Measurements from ENCODE around the gene FOXRED1.
"Not testable (repeated sequence)": the region's sequence is repeated elsewhere in the genome, so short reads cannot be mapped to it uniquely, and the experiment has no call there.

The FOXRED1 gene

DNA sequence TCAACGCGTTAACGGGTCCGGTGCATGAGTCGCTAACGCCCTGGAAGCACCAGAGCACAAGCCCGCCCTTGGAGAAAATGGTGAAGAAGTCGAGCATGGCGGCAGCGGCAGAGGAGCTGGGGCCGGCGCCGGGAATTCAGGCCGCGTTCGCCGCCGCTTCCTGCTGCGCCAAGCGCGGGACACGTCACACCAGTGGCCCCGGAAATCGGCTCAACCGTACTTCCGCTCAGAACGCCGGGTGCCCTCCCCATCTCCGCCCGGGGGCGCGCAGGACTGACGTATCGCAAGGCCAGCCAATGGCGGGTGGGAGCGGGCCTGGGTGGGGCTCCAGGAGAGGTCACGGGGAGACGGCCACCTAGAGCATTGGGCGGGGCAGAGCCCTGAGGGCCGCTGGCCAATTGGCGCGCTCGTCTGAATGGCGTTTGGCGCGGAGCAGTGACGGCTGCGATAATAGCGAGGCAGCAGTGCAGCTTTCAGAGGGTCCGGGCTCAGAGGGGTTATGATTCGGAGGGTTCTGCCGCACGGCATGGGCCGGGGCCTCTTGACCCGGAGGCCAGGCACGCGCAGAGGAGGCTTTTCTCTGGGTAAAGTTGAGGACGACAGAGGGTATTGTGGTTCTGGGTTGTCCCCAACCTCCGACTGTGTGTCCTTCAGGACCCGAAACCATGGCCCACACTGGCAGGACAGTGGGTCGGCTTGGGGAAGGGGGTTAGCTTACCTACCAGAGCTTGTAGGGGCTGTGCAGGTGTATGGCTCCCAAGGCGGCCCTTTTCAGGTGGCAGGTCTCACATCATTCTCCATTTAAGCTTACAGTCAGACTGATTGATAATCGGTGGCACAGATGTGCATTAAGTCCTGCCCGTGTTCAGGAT is at the start of gene FOXRED1, which contains the start of gene SRPRA:
Gene FOXRED1 (plus strand): TSS at position 447 of the 872 bp plus-strand sequence. CDS start 53 bp downstream, at position 500.
Gene SRPRA (minus strand): TSS at position 188 of the 872 bp plus-strand sequence. CDS start 91 bp downstream, at position 97.
- DNase-seq (ENCODE audit: low read depth, low spot score) = peak; percentile 100

GRCh38 chr11:126219547-126219946 is 49.4 kb upstream of the FOXRED1 start:
- DNase-seq (ENCODE audit: low read depth, low spot score) = no peak

DNA sequence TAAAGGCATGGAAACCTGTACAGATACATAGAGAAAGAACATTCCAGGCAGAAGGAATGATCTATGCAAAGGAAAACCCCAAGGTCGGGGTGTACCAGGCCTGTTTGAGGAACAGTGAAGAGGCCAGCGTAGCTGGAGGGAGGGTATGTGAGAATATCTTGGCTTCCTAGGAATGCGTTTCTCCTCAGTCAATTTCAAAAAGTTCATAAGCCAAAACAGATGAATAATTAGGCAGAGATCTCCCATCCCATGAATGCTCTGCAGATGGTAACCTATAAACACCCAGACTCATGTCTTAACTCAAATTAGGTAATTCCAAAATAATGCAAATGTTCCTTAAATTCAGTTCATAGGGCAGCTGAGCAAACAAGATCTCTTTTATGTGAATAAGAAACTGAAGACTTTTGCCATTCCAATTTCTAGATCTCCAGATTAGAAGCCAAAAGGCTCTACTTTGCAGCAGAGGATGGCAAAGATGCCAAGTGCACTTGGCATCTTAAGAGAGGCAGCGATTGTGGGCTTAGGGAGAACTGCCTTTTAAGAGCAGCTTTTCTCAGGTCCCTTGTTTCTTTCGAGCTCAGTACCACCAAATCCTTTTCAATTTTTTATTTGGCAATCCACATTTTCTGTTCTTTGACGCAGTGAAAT is 44.2 kb upstream of the FOXRED1 start:
- DNase-seq (ENCODE audit: low read depth, low spot score) = no peak

DNA sequence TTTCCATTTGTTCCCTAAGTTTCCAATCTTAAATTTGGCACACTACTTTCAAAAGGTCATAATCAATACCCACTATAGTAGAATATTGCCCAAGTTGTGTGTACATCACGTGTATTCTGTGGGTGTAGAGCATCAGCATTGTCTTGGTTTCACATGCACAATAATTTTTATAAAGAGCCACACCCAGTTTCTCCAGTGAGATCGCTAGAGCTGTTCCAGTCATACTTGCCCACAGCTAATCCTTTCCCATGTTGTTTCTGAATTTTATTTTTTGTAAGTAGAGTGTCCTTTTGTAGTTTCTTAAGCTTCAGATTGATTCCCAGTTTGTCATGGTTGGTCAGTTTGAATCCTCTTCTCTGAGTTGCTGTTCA is 43.7 kb upstream of the FOXRED1 start:
- no peak for DNase-seq (ENCODE audit: low read depth, low spot score)

- DNase-seq (ENCODE audit: low read depth, low spot score) = no peak
These were observed 42.4 kb upstream of the FOXRED1 start for GRCh38 chr11:126226334-126227084.

DNA sequence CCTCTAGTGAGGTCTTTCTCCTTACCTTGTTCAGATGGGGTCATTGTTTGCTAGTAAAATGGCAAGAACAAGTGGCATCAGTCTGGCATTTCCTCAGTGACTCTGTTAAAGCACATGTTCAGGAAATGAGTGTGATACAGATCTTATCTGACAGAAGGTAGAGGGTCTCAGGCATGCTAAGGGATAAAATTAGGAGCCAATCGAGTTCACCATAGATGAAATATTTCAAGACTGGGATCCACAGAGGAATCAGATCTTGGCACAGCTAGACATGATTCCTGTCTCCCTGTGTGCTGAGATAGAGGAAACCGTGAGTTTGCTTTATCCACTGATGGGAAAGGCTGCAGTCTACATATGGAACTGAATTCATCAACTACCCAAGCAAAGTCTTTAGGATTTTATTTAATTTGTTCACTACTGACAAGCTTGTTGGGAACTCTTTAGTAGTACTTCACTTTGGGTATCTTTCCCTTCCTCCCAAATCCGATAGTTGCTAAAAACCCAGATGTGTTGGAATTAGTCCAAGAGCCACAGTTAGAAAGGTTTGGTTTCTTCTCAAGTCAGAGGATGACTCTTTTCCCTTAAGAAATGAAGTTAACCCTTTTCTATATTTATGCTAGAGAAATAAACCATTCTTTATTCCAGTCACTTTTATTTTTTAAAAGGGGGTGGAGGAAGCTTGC is 39.0 kb upstream of the FOXRED1 start:
- DNase-seq (ENCODE audit: low read depth, low spot score) = no peak

DNA sequence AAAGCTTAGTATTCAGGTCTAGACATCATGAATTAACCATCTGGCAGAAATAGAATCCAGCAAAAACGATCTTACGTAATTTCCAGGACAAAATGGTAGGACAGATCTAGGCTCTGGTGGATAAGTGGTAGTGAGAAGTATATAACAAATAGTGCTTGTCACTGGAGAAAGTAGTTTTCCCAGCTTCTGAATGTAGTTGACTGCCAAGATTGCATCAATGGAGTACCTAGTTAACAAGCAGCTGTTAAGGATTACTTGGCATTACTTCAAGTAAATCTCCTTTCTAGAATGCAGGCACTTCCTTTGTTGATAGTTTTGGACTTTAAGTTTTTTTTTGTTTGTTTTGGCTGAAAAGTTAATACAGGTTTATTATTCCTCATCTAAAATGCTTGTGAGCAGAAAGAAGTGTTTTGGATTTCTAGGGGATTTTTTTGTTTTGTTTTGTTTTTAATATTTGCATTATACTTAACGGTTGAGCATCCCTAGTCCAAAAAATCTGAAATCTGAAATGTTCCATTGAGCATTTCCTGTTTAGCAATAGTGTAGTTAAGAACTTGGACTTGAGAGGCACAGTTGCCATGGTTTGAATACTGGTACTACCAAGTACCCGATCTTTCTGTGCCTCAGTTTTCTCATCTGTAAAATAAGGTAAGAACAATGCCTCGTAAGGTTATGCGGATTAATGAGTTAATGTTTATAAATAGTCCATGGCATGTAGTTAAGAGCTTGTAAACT is 37.1 kb upstream of the FOXRED1 start:
- DNase-seq (ENCODE audit: low read depth, low spot score) = peak; percentile 68

GRCh38 chr11:126232683-126233082 is 36.3 kb upstream of the FOXRED1 start:
- no peak for DNase-seq (ENCODE audit: low read depth, low spot score)

DNA sequence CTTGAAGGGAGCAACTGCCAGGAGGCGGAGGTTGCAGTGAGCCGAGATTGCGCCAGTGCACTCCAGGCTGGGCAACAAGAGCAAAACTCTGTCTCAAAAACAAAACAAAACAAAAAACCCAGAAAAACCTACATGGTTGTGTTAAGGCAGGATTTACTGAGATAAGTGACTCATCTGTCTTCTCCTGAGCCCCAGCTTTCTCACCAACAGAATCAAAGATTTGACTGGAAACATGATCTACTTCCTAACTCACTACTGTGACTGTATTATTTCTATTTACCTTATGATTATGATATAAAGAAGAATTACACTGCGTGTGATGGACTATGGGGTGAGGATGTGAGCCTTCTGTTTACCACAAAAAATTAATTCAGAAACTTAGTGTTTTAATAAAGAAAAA is 35.6 kb upstream of the FOXRED1 start:
- DNase-seq (ENCODE audit: low read depth, low spot score) = no peak

- no peak for DNase-seq (ENCODE audit: low read depth, low spot score)
These were observed 22.3 kb upstream of the FOXRED1 start for GRCh38 chr11:126246636-126247035.

GRCh38 chr11:126253265-126253664 is 15.7 kb upstream of the FOXRED1 start:
- DNase-seq (ENCODE audit: low read depth, low spot score) = no peak

GRCh38 chr11:126254819-126255218 is 14.1 kb upstream of the FOXRED1 start:
- DNase-seq (ENCODE audit: low read depth, low spot score) = no peak

- not testable (repeated sequence) for DNase-seq (ENCODE audit: low read depth, low spot score)
These were observed 13.4 kb upstream of the FOXRED1 start for GRCh38 chr11:126255507-126255906.

- DNase-seq (ENCODE audit: low read depth, low spot score) = no peak
These were observed 12.7 kb upstream of the FOXRED1 start for GRCh38 chr11:126256216-126256615.

GRCh38 chr11:126257144-126257543 is 11.8 kb upstream of the FOXRED1 start:
- DNase-seq (ENCODE audit: low read depth, low spot score) = no peak

GRCh38 chr11:126257764-126258163 is 11.2 kb upstream of the FOXRED1 start:
- DNase-seq (ENCODE audit: low read depth, low spot score) = peak; percentile 78

DNA sequence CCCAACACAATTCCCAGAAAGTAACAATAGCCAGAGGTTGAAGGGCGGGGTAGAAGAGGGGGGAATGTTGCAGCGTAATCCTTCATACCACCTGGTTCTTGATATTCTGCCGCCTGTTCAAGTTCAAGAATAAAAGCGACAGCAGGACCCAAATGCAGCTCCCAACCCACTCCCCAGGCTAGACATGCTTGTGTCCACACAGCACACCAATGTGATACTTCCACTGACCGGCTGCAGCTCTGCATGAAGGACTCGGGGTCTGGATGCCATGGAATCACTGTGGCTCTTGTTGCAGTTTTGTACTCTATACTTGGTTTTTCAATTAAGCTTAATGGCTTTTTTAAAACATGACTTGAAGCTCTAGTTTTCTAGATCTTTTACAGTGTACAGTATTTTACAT is 6.7 kb upstream of the FOXRED1 start:
- DNase-seq (ENCODE audit: low read depth, low spot score) = no peak

- DNase-seq (ENCODE audit: low read depth, low spot score) = no peak
These were observed 5.5 kb upstream of the FOXRED1 start for GRCh38 chr11:126263489-126263888.

GRCh38 chr11:126265811-126266210 is 3.1 kb upstream of the FOXRED1 start:
- peak; percentile 25 for DNase-seq (ENCODE audit: low read depth, low spot score)

- no peak for DNase-seq (ENCODE audit: low read depth, low spot score)
These were observed 1.3 kb upstream of the FOXRED1 start for GRCh38 chr11:126267650-126268049.

- no peak for DNase-seq (ENCODE audit: low read depth, low spot score)
These were observed 620 bp upstream of the FOXRED1 start for GRCh38 chr11:126268361-126268707.
